HS-5 (cell line): ENCODE measurements around the gene GNPTAB.
"Not testable (repeated sequence)": the region's sequence is repeated elsewhere in the genome, so short reads cannot be mapped to it uniquely, and the experiment has no call there.

Experiments
- DNase-seq: peaks from one replicate; pipeline ENCODE4 v3.0.0-alpha.2; 2012; ENCODE audit warnings: low read depth

GNPTAB gene

GRCh38 chr12:101852998-101853397, 22.2 kb upstream of the GNPTAB start:
- no peak for DNase-seq

- no peak for DNase-seq
These were observed 19.4 kb upstream of the GNPTAB start for GRCh38 chr12:101850199-101850598.

- no peak for DNase-seq
These were observed 16.6 kb upstream of the GNPTAB start for GRCh38 chr12:101847325-101847724.

- DNase-seq, result no peak
These were observed 14.5 kb upstream of the GNPTAB start for GRCh38 chr12:101845137-101845711.

- DNase-seq, result no peak
These were observed 10.3 kb upstream of the GNPTAB start for GRCh38 chr12:101841069-101841468.

- no peak for DNase-seq
These were observed 8.8 kb upstream of the GNPTAB start for GRCh38 chr12:101839324-101840283.

GRCh38 chr12:101838628-101839323, 8.0 kb upstream of the GNPTAB start:
- no peak for DNase-seq

GRCh38 chr12:101832030-101832429, 1.3 kb upstream of the GNPTAB start:
- no peak for DNase-seq

GRCh38 chr12:101829639-101830366, 956 bp downstream of the GNPTAB start:
- no peak for DNase-seq

GRCh38 chr12:101828463-101829196, 2.1 kb downstream of the GNPTAB start:
- no peak for DNase-seq

GRCh38 chr12:101826766-101827368, 3.9 kb downstream of the GNPTAB start:
- DNase-seq, result no peak

GRCh38 chr12:101824831-101825230, 5.9 kb downstream of the GNPTAB start:
- no peak for DNase-seq

- DNase-seq, result no peak
These were observed 6.9 kb downstream of the GNPTAB start for GRCh38 chr12:101823891-101824290.

GRCh38 chr12:101823039-101823438, 7.7 kb downstream of the GNPTAB start:
- DNase-seq, result no peak

- DNase-seq, result no peak
These were observed 11.3 kb downstream of the GNPTAB start for GRCh38 chr12:101819467-101819866.

- not testable (repeated sequence) for DNase-seq
These were observed 12.1 kb downstream of the GNPTAB start for GRCh38 chr12:101818689-101819088.

GRCh38 chr12:101813117-101813516, 17.6 kb downstream of the GNPTAB start:
- DNase-seq, result no peak

GRCh38 chr12:101812716-101813115, 18.0 kb downstream of the GNPTAB start:
- not testable (repeated sequence) for DNase-seq

- DNase-seq, result not testable (repeated sequence)
These were observed 19.4 kb downstream of the GNPTAB start for GRCh38 chr12:101811342-101811741.

GRCh38 chr12:101809208-101809607, 21.6 kb downstream of the GNPTAB start:
- DNase-seq, result no peak

- no peak for DNase-seq
These were observed 24.5 kb downstream of the GNPTAB start for GRCh38 chr12:101806265-101806664.
